Activated CD4-positive, alpha-beta memory T cell treated with anti-CD3 and anti-CD28 coated beads, Interleukin-2, amount 10 ng/mL, durations not matched to agents 7 days and 5 days (primary cell): ENCODE measurements around the gene TRIM69. TPM values are rescaled to one million over a fixed set of nuclear protein-coding genes. Genes with fewer than 3 reads are reported as not detected.
"Not testable (repeated sequence)": the region's sequence is repeated elsewhere in the genome, so short reads cannot be mapped to it uniquely, and the experiment has no call there.

Experiments
- CTCF ChIA-PET: fragments of 350-600 bp; sonication (Branson Sonifier 250); formaldehyde crosslinking; loops from one replicate; lab custom pipeline; 2021; ENCODE audit warnings: antibody characterized with exemption, inconsistent platforms; lab: Charles Lee
- POLR2A ChIA-PET: fragments of 350-600 bp; sonication (Branson Sonifier 250); formaldehyde crosslinking; loops from one replicate; lab custom pipeline; 2021; ENCODE audit warnings: antibody characterized with exemption; lab: Charles Lee
- DNase-seq: peaks from one replicate; pipeline ENCODE4 v3.0.0-alpha.2; 2020
- H3K27ac Mint-ChIP-seq: one replicate; pipeline ENCODE4 v1.8.0; 2021; ENCODE audit warnings: mild to moderate bottlenecking, mixed read lengths
- H3K27me3 Mint-ChIP-seq: one replicate; pipeline ENCODE4 v1.8.0; 2021; ENCODE audit warnings: mixed read lengths
- H3K36me3 Mint-ChIP-seq: one replicate; pipeline ENCODE4 v1.8.0; 2021; ENCODE audit warnings: low read depth, mixed read lengths
- H3K4me1 Mint-ChIP-seq: one replicate; pipeline ENCODE4 v1.8.0; 2021; ENCODE audit warnings: mixed read lengths
- H3K4me3 Mint-ChIP-seq: one replicate; pipeline ENCODE4 v1.8.0; 2021; ENCODE audit warnings: mild to moderate bottlenecking, mixed read lengths
- H3K9me3 Mint-ChIP-seq: one replicate; pipeline ENCODE4 v1.8.0; 2021; ENCODE audit warnings: mixed read lengths
- total RNA-seq, 2 experiments: library from RNA; stranded (reverse); gene quantifications; one replicate each; pipeline ENCODE4 v1.2.3, GENCODE V29; 2021

The TRIM69 gene
- total RNA-seq, 2 experiments from 2014 or later = 83.4 to 88.2 TPM

DNA sequence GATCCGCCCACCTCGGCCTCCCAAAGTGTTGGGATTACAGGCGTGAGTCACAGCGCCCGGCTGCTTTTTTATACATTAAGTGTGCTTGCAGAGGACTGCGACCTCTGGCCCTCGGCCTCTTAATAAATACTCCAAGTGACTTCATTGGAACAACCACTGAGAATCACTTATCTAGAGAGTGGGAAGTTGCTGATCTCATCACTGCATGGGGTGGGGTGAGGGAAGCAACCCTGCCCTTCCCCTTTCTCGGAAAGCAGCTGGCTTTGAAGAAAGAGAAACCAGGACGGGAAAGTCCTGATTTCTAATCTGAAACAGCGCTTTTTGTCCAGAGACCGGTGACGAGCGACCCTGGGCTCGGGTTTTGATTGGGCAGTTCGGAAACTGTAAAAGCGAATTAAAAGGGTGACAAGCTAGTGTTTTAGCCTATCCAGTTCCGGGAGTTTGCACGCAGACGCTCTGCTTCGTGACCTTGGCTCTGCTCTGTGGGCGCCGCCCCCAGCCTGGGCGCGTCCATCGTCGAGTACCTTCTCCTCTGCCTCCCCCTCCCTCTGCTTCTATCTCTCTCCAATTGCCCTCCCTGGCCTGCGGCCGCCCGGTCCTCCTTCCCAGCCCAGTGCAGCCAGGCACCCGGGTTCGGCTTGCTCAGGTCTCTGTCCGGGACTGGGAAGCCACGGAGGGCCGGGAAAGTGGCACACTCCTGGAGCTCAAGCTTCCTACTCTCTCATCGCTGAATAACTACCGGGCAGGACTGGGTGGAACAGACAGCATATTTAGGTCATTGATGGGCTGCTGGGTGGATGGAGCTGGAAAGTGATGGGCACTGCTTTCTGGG lies 7.5 kb upstream of the TRIM69 start:
- Mint-ChIP-seq H3K27ac (peak overlapping the region; percentile 100), H3K36me3 (peaks cover 60% of the 10 kb centered on the region), H3K4me3 (peak overlapping the region; percentile 99), H3K4me1 (peaks cover 69% of the 10 kb centered on the region), H3K27me3 (no peaks in the 10 kb centered on the region), H3K9me3 (no peaks in the 10 kb centered on the region)
- ChIA-PET CTCF (interaction anchor here (0.7 to 15.9 kb wide), 9 partner anchors 9 to 673 kb away, joined by 3 to 399 read pairs (median 5); partner anchors contain the start of genes B2M, PATL2 and SPG11), POLR2A (interaction anchor here (0.7 to 37.6 kb wide), 15 partner anchors 1 to 441 kb away, joined by 3 to 4153 read pairs (median 5); partner anchors contain the start of genes B2M, CTDSPL2, GOLM2 and PATL2)
- DNase-seq = peak; percentile 97

DNA sequence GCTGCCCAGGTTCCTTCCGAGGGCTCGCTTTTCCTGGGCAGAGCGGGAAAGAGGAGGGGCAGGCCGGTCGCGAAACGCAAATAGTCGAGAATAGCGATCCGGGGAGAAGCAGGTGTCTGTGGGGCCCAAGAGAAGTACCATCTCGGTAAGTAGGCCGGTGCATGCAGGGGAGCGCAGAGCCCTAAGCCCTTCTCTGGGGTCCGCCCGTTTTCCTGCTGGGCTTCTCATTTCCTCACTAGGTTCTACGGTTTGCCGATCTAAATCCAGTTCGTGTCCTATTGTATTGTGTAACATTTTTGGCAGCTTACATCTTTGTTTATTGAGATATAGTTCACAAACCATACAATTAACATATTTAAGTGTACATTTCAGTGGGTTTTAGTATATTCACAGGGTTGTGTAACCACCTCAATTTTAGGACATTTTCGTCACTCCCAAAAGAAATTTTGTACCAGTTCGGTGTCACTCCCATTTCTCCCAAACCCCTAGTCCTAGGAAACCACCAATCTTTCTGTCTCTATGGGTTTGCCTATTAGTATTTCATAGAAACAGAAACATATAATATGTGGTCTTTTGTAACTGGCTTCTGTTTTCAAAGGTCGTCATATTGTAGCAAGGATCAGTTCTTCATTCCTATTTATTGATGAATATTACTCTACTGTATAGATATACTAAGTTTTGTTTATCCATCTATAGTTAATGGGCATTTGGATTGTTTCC lies 6.8 kb upstream of the TRIM69 start:
- ChIA-PET CTCF (interaction anchor here (0.6 to 15.9 kb wide), 10 partner anchors 8 to 673 kb away, joined by 3 to 399 read pairs (median 4); partner anchors contain the start of genes B2M, PATL2 and SPG11), POLR2A (interaction anchor here (0.6 to 37.6 kb wide), 19 partner anchors 0 to 442 kb away, joined by 3 to 4153 read pairs (median 5); partner anchors contain the start of genes B2M, CTDSPL2, EIF3J and GOLM2)
- peak overlapping the region; percentile 99 for H3K4me3 Mint-ChIP-seq
- no peaks in the 10 kb centered on the region for H3K9me3 Mint-ChIP-seq
- H3K36me3 Mint-ChIP-seq = peaks cover 57% of the 10 kb centered on the region
- peak overlapping the region; percentile 100 for H3K27ac Mint-ChIP-seq
- peak; percentile 52 for DNase-seq
- H3K4me1 Mint-ChIP-seq = peaks cover 68% of the 10 kb centered on the region
- no peaks in the 10 kb centered on the region for H3K27me3 Mint-ChIP-seq

- no peak for DNase-seq
- Mint-ChIP-seq H3K4me1 (peaks cover 74% of the 10 kb centered on the region), H3K4me3 (peak overlapping the region; percentile 79), H3K27me3 (no peaks in the 10 kb centered on the region), H3K9me3 (no peaks in the 10 kb centered on the region), H3K27ac (peak overlapping the region; percentile 95), H3K36me3 (peaks cover 36% of the 10 kb centered on the region)
- CTCF ChIA-PET = interaction anchor here (0.7 to 15.9 kb wide), 9 partner anchors 9 to 189 kb away, joined by 3 to 399 read pairs (median 39); partner anchors contain the start of genes B2M, PATL2 and SPG11
- POLR2A ChIA-PET = interaction anchor here (0.6 to 37.6 kb wide), 12 partner anchors 18 to 197 kb away, joined by 3 to 4153 read pairs (median 9); partner anchors contain the start of genes B2M, EIF3J, PATL2 and SPG11
These were observed 1.4 kb upstream of the TRIM69 start for GRCh38 chr15:44734839-44735481.

GRCh38 chr15:44735482-44736180 lies 697 bp upstream of the TRIM69 start:
- H3K4me1 Mint-ChIP-seq = peaks cover 74% of the 10 kb centered on the region
- peak overlapping the region; percentile 79 for H3K4me3 Mint-ChIP-seq
- peaks cover 36% of the 10 kb centered on the region for H3K36me3 Mint-ChIP-seq
- no peaks in the 10 kb centered on the region for H3K27me3 Mint-ChIP-seq
- CTCF ChIA-PET = interaction anchor here (0.7 to 15.9 kb wide), 18 partner anchors 9 to 193 kb away, joined by 3 to 399 read pairs (median 4); partner anchors contain the start of genes B2M, PATL2 and SPG11
- DNase-seq = peak; percentile 67
- POLR2A ChIA-PET = interaction anchor here (0.6 to 37.6 kb wide), 20 partner anchors 12 to 935 kb away, joined by 3 to 4153 read pairs (median 6); partner anchors contain the start of genes B2M, CTDSPL2, EIF3J and HYPK
- peak overlapping the region; percentile 95 for H3K27ac Mint-ChIP-seq
- no peaks in the 10 kb centered on the region for H3K9me3 Mint-ChIP-seq

- CTCF ChIA-PET = interaction anchor here (0.6 to 15.9 kb wide), 24 partner anchors 9 to 439 kb away, joined by 3 to 399 read pairs (median 6); partner anchors contain the start of genes B2M, PATL2 and SPG11
- Mint-ChIP-seq H3K4me1 (peaks cover 55% of the 10 kb centered on the region), H3K27ac (peak overlapping the region; percentile 78), H3K36me3 (peaks cover 21% of the 10 kb centered on the region), H3K27me3 (no peaks in the 10 kb centered on the region), H3K9me3 (peaks cover 3% of the 10 kb centered on the region), H3K4me3 (peak overlapping the region; percentile 51)
- POLR2A ChIA-PET = interaction anchor here (0.7 to 37.6 kb wide), 10 partner anchors 18 to 159 kb away, joined by 3 to 4153 read pairs (median 4); partner anchors contain the start of genes B2M, PATL2 and SPG11
- no peak for DNase-seq
These were observed 2.1 kb downstream of the TRIM69 start for GRCh38 chr15:44738340-44738984.

DNA sequence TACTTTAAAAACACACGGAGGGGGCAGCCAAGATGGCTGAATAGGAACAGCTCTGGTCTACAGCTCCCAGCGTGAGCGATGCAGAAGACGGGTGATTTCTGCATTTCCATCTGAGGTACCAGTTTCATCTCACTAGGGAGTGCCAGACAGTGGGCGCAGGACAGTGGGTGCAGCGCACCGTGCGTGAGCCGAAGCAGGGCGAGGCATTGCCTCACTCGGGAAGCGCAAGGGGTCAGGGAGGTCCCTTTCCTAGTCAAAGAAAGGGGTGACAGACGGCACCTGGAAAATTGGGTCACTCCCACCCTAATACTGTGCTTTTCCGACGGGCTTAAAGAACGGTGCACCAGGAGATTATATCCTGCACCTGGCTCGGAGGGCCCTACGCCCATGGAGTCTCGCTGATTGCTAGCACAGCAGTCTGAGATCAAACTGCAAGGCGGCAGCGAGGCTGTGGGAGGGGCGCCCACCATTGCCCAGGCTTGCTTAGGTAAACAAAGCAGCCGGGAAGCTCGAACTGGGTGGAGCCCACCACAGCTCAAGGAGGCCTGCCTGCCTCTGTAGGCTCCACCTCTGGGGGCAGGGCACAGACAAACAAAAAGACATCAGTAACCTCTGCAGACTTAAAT lies 3.0 kb downstream of the TRIM69 start:
- ChIA-PET CTCF (interaction anchor here (0.6 to 15.9 kb wide), 15 partner anchors 11 to 439 kb away, joined by 3 to 399 read pairs (median 7); partner anchors contain the start of genes B2M, PATL2 and SPG11), POLR2A (interaction anchor here (0.7 to 37.6 kb wide), 7 partner anchors 17 to 160 kb away, joined by 3 to 4153 read pairs (median 3); partner anchors contain the start of genes B2M, PATL2 and SPG11)
- H3K27ac Mint-ChIP-seq, H3K9me3 Mint-ChIP-seq, H3K27me3 Mint-ChIP-seq, H3K4me3 Mint-ChIP-seq, DNase-seq: not testable (repeated sequence)
- Mint-ChIP-seq H3K4me1 (peaks cover 48% of the 10 kb centered on the region), H3K36me3 (peaks cover 17% of the 10 kb centered on the region)

- H3K27ac Mint-ChIP-seq, CTCF ChIA-PET, H3K4me3 Mint-ChIP-seq, H3K27me3 Mint-ChIP-seq, POLR2A ChIA-PET, DNase-seq: not testable (repeated sequence)
- Mint-ChIP-seq H3K4me1 (peaks cover 14% of the 10 kb centered on the region), H3K36me3 (peaks cover 35% of the 10 kb centered on the region), H3K9me3 (peaks cover 17% of the 10 kb centered on the region)
These were observed 7.1 kb downstream of the TRIM69 start for GRCh38 chr15:44743454-44743853.

- Mint-ChIP-seq H3K9me3 (peaks cover 22% of the 10 kb centered on the region), H3K27me3 (no peaks in the 10 kb centered on the region), H3K4me3 (no peak overlapping the region), H3K36me3 (peaks cover 49% of the 10 kb centered on the region), H3K27ac (no peak overlapping the region), H3K4me1 (peaks cover 25% of the 10 kb centered on the region)
- DNase-seq = no peak
- POLR2A ChIA-PET = interaction anchor here (1.0 kb wide), 1 partner anchor 38 kb away, joined by 3 read pairs; no protein-coding TSS in a partner anchor
- CTCF ChIA-PET = interaction anchor here (1.1 to 1.4 kb wide), 2 partner anchors 17 to 37 kb away, joined by 3 read pairs; partner anchors contain the start of gene TRIM69
These were observed 17.0 kb downstream of the TRIM69 start for GRCh38 chr15:44753345-44753744.

DNA sequence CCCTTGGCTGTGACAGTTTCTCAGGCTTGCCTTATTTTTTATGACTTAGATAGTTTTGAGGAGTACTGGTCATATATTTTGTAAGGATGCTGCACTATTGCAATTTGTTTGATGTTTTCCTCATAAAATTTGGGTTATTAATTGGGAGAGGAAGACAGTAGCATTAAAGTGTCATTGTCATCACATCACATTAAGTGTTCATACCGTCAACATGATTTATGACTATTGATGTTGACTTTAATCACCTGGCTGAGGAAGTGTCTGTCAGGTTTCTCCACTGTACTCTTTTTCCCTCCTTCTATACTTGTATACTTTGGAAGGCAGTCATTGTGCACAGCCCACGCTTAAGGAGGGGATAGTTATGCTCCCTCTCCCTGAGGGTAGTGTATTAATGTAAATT lies 26.9 kb downstream of the TRIM69 start:
- ChIA-PET POLR2A (no interaction called here), CTCF (no interaction called here)
- Mint-ChIP-seq H3K36me3 (peaks cover 46% of the 10 kb centered on the region), H3K27ac (no peak overlapping the region), H3K9me3 (no peaks in the 10 kb centered on the region), H3K27me3 (no peaks in the 10 kb centered on the region), H3K4me3 (no peak overlapping the region), H3K4me1 (no peaks in the 10 kb centered on the region)
- no peak for DNase-seq

DNA sequence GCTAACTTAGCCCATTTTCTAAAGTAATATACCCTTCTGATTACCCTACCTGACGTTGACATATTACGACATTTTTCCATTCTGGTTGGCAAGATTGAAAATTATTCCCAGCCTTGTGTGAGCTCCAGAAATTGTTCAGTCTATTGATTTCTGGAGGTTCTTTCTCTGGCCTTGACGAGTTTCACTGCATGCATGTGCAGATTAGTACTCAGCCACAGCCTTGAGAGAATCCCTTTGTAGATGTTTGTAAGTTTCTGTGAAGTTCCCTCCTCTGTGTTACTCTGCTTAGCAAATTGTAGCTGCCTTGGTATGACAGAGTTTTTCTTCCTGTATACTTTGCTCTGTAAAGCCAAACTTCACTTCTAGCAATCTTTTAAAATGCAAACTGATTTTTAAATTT lies 27.5 kb downstream of the TRIM69 start:
- ChIA-PET POLR2A (no interaction called here), CTCF (interaction anchor here (1.6 kb wide), 1 partner anchor 26 kb away, joined by 6 read pairs; no protein-coding TSS in a partner anchor)
- Mint-ChIP-seq H3K9me3 (peaks cover 2% of the 10 kb centered on the region), H3K36me3 (peaks cover 48% of the 10 kb centered on the region), H3K27me3 (no peaks in the 10 kb centered on the region), H3K4me3 (no peak overlapping the region), H3K27ac (no peak overlapping the region), H3K4me1 (no peaks in the 10 kb centered on the region)
- no peak for DNase-seq
